SHP77 treated with DMSO at 0.1 percent for 48 hours (cell line): Measurements from ENCODE around the gene AARS1.
"Not testable (repeated sequence)": the region's sequence is repeated elsewhere in the genome, so short reads cannot be mapped to it uniquely, and the experiment has no call there.

Source experiments
- DNase-seq: peaks from one replicate; lab custom pipeline; 2025; lab: John Stamatoyannopoulos, UW

AARS1 gene

GRCh38 chr16:70271696-70272095 is 17.6 kb downstream of the AARS1 start:
- DNase-seq = no peak

DNA sequence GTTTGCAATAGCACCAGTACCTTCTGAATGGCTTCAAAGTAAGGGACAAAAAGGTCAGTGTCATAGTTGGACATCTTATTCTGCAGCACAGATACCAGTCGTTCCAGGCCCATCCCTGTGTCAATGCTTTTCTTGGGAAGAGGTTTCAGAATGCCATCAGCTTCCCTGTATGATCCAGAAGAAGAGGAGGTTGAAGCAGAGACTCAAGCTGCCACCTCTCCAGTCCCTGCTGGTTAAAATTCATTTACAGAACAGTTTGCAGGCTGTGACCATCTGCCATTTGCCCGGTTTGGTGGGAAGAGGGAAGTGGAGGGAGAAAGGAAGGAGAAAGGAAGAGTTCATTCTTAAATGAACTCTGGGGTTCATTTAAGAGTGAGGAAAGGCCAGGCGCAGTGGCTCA is 19.1 kb downstream of the AARS1 start:
- no peak for DNase-seq

GRCh38 chr16:70269471-70269870 is 19.8 kb downstream of the AARS1 start:
- DNase-seq = no peak

DNA sequence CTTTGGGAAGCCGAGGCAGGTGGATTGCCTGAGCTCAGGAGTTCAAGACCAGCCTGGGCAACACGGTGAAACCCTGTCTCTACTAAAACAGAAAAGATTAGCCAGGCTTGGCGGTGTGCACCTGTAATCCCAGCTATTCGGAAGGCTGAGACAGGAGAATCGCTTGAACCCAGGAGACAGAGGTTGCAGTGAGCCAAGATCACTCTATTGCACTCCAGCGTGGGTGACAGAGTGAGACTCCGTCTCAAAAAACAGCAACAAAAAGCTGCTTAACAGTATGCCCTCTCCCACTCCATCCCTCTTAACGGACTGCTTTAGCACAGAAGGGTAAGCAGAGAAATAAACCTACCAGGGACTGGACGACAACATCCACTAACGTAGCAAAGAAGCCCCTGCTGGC is 21.4 kb downstream of the AARS1 start:
- DNase-seq = not testable (repeated sequence)

DNA sequence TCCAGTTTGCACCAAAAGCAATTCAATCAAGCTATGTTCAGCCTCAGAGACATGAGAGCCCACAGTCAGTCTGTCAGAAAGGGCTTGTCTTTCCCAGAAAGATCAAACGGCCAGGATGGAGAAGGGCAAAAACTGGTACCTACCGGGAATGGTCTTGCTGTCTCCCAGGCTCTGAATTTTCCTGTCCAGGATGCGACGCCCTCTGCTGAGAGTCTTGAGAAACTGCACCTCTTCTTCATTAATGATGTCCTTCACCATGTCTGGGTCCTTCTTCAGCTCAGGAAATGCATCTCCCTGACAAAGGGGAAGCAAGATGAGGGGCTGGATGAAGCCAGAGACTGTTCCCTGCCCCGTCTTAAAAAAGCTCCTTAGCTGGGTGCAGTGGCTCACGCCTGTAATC is 21.8 kb downstream of the AARS1 start:
- peak; percentile 36 for DNase-seq

GRCh38 chr16:70259903-70260302 is 29.4 kb downstream of the AARS1 start:
- not testable (repeated sequence) for DNase-seq

DNA sequence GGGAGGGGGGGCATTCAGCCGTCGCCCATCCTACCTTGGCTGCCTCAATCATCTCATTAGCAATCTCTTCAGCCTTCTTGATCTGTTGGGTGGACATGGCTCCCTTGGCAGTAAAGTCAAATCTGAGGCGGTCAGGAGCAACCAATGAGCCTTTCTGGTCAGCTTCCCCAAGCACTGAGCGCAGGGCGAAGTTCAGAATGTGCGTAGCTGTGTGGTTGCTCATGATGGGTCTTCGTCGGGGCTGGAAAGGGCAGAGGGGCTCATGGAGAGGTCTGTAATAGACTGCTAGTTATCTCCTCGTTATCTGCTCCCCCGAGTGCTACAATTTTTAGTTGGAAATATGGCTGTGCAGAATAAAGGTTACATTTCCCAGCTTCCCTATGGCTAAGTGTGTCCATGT is 30.4 kb downstream of the AARS1 start:
- DNase-seq = no peak

- no peak for DNase-seq
Measured at GRCh38 chr16:70258065-70258464, 31.2 kb downstream of the AARS1 start.

DNA sequence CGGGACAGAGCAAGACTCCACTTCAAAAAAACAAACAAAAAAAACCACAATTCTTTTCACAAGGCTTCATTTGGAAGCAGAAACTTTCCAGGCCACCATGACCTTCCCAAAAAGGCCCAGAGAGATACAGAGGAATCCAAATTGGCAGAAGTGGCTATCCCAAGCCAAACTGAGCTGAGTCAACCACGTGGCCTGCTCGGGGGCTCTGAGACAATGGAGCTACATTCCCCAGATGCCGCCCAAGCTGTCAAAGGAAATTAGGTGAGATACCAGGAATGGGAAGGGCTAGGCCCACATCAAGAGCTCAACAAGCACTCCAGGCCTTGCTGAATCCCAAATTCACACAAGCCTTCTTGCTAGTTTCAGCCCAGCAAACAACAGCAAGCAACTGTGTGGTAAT is 31.9 kb downstream of the AARS1 start:
- DNase-seq = no peak

GRCh38 chr16:70255574-70255973 is 33.7 kb downstream of the AARS1 start:
- no peak for DNase-seq

DNA sequence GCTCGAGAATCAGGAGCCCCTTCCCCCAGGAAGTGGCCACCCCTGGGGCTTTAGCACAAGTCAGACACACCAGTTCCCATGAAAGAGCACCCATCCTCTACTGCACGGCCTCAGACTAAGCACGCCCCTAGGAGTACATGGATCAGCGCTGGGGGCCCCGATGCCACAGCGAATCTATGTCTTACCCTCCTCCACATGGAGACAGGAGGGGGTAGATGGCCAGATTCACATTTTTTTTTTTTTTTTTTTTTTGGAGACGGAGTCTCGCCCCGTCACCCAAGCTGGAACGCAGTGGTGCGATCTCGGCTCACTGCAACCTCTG is 34.4 kb downstream of the AARS1 start:
- DNase-seq = no peak

DNA sequence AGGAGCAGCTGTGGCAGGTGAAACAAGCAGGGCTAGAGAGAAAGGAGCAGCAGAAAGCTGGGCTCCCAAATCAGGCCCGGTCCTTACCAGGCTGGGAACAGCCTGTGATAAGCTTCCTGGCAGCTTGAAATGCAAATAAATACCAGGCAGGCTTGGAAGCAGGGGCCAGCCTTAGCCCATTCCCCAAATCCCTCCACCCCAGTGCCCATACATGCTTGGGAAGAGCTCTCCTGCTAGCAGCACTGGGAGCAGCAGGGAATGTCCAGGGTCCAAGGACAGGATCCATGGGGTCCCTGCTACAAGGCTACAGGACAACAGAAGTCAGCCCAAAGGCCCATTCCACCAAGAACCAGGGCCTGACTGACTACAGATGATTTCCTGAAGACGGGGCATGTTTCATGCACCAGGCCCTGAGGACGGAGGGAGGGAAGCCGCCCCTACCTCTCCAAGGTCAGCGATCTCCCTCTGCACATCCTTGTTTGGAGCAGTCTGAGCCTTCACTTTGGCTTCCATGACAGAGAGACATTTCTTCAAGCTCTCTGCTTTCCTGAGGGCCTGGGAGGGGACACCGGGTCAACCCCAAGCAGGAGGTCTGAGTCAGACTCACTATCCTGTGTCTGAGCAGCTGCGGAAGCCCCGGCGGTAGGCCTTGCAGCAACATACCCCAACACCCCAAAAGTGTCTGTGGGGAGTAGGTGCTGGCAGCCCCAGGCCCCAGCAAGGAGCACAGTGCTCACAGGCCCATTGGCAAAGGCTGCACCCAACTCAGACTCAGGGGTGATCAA is 34.9 kb downstream of the AARS1 start:
- no peak for DNase-seq

DNA sequence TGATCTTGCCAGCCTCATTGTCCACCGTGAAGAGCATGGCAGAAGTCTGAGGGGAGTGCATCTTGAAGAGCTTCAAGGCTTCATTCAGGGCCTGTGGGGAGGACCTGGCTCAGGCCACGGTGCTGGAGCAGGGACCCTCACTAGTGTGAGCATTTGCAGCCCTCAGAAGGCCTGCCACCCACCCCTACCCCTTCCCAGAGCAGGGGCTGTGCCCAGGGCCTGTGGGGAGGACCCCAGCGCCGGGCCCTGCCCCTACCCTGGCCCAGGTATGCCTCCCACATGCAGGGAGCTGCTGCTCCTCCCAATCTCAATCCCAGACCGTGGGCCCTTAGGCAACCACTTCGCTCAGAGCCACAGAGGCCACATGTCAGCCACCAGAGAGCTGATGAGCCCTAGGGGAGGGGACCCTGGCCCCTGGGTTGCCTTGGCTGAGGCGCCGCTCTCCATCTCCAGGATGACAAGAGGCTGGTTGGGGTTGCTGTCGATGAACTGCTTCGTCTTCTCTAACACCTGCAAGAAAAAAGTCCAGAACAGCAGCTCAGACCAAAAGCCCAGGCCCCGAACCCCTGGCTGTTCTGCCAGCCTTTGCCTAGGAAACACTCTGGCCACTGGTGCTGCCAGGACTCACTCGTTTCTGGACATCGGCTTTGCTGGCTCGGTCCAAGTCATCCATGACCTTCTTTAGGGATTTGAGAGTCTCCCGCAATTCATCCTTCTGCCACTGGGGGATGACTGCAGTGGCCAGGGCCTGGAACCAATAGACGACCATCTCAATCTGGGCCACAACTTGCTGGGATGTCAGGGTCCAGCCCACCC is 35.8 kb downstream of the AARS1 start:
- no peak for DNase-seq

DNA sequence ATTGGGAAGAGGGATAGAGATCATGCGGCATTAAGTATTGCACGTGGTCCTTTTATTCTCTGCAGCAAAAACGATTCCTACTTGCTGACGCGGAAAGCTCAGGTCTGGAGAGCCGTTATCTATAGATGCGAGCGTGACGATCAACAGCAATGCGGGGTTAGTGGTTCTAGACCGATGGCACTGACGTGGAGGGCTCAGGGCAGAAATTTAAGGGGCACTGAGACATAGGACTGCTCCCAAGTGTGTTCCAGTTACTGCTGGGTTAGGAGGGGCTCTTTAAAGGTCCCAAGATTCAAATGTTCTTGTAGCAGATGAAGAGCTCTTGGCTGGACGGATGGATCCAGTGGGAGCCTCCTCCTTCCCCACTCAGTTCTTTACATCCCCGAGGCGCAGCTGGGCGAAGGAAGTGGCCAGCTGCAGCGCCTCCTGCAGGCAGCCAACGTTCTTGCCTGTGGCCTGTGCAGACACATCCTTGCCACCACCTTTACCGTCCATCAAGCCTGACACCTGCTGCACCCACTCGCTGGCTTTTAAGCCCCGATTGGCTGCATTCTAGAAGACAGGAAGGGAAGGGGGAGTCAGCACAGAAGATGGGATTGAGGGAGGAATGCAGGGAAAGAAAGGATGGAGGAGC is 36.8 kb downstream of the AARS1 start:
- no peak for DNase-seq

DNA sequence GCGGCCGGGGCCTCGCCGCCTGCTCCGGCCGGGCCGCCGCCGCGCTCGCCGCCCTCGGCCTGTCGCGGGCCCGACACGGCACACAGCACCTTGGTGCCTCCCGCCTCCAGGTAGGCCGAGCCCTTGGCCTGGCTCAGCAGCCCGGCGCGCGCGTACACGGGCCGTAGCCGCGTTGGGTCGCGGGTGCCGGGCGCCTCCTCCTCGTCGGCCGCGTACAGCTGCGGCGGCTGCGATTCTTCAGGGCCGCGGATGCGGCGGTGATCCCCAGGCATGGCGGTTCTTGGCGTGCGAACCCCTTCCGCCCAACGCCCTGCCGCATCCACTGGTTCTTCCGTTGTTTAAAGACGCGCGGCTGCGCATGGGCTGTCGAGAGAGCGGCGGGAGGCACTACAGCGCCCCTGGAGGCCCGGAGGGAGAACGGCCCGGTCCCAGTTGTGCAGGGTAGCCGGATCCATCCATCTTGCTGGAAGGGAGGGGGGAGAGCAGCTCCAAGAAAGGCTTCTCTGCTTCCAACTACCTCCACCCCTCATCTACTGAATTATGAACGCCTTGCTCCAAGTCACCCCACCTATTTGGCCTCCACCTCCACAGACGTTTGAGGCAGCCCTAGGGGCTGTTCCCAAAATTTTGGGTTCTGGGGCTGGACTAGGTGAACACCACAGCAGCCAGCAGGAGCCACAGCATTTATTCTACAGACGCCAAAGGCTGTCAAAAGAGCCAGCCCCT is 37.5 kb downstream of the AARS1 start, which contains the start of gene EXOSC6:
EXOSC6 (minus strand) TSS at position 312 of the 726 bp plus-strand sequence; CDS start at position 272, 40 bp downstream.
- DNase-seq = peak; percentile 87

DNA sequence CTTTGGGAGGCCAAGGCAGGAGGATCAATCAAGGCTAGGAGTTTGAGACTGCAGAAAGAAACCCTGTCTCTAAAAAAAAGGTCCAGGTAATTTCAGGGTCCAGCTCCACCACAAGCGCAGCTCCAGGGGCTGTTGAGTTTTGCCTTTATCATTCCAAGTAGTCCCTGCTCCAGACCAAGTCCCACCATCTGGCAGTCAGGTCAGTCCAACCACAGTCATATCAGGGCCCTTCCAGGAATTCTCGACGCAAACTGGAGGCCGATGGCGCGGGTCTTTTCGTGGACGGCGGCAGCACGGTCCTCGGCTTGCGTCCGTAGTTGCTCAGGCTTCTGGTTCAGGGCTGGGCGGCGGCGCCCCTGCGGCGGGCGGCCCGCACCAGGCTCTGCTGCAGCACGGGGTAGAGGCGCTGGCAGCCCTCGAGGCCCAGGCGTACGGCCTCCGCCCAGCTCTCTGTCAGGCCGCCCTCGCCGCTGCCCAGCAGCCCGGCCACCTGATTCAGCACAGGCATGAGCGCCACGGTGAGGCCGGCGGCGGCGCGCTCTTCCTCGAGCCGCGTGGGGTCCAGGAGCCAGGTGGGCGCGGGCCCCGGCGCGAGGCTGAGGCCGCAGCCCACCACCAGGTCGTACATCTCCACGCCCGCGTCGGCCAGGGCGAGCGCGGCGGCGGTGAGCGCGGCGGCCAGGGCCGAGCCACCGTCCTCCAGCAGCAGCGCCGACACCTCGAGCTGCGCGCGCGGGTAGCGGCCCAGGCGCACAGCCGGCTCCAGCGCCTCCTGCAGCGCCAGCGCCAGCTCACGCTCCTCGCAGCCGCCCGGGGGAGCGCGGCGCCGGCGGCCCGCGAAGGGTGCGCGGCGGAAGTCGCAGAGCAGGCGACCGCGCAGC is 38.3 kb downstream of the AARS1 start:
- DNase-seq = no peak

- not testable (repeated sequence) for DNase-seq
Measured at GRCh38 chr16:70249697-70250096, 39.6 kb downstream of the AARS1 start.

- not testable (repeated sequence) for DNase-seq
Measured at GRCh38 chr16:70238773-70239172, 50.5 kb downstream of the AARS1 start.

- not testable (repeated sequence) for DNase-seq
Measured at GRCh38 chr16:70231831-70232230, 57.5 kb downstream of the AARS1 start.

DNA sequence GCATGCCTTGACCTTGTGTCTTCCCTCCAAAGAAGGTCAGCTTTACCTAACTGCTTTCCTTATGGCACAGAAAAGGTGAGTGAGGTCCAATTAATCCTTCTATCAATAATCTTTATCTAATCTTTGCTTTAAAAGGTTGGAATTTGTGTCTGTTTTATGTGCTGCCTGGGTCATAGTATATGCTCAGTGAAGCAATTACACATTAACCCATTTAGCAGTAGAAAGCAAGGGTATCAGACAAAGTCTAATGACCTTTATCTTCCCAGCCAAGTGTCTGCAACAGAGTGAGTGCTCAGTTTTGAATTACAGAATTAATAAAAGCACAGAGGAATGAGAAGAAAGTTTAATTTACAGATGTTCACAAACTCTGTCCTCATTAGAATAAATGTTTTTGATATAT is 63.3 kb downstream of the AARS1 start:
- DNase-seq = not testable (repeated sequence)

- DNase-seq = not testable (repeated sequence)
Measured at GRCh38 chr16:70225430-70225829, 63.9 kb downstream of the AARS1 start.
